OCI-LY7 (cell line): ENCODE measurements around the gene ROR2. TPM values are rescaled to one million over a fixed set of nuclear protein-coding genes. Genes with fewer than 3 reads are reported as not detected.

ENCODE experiments used
- BruUV-seq: library from RNA; stranded (reverse); fragments of 400-500 nt; replicated peaks from 2 replicates; lab custom pipeline; 2021; lab: Mats Ljungman, UMichigan
- CTCF ChIA-PET: fragments of 300-600 bp; sonication (Branson Sonifier 250); formaldehyde crosslinking; loops from one replicate; lab custom pipeline; 2022; ENCODE audit warnings: antibody characterized with exemption; ENCODE audit not compliant: unreplicated experiment; lab: Charles Lee
- POLR2A ChIA-PET: fragments of 300-600 bp; sonication (Branson Sonifier 250); formaldehyde crosslinking; loops from one replicate; lab custom pipeline; 2022; ENCODE audit warnings: antibody characterized with exemption; lab: Charles Lee
- DNase-seq: peaks from one replicate; pipeline ENCODE4 v3.0.0-alpha.2; 2015; ENCODE audit warnings: low spot score
- H2AFZ ChIP-seq: fragments of 200-600 bp; sonication (generic), shearing (Covaris generic); 2 replicates; pipeline ENCODE4 v1.6.1; 2014; ENCODE audit warnings: mild to moderate bottlenecking, antibody characterized with exemption, low read length, moderate library complexity
- H3K27ac ChIP-seq: fragments of 200-600 bp; sonication (generic); 2 replicates; pipeline ENCODE4 v1.5.1; 2014; ENCODE audit warnings: mixed run types, low read depth, mild to moderate bottlenecking, moderate library complexity, low read length, inconsistent platforms; ENCODE audit not compliant: poor library complexity, severe bottlenecking
- H3K36me3 ChIP-seq: fragments of 200-600 bp; sonication (generic); 2 replicates; pipeline ENCODE4 v1.6.1; 2014; ENCODE audit warnings: mild to moderate bottlenecking, antibody characterized with exemption, low read length, moderate library complexity, mixed read lengths; ENCODE audit not compliant: insufficient read depth
- H3K4me1 ChIP-seq: fragments of 200-600 bp; sonication (generic); 2 replicates; pipeline ENCODE4 v1.5.1; 2014; ENCODE audit warnings: mild to moderate bottlenecking, low read length; ENCODE audit not compliant: insufficient read depth, poor library complexity, severe bottlenecking
- H3K4me2 ChIP-seq: fragments of 200-600 bp; sonication (generic); 2 replicates; pipeline ENCODE4 v1.6.1; 2014; ENCODE audit warnings: mild to moderate bottlenecking, low read length
- H3K4me3 ChIP-seq: fragments of 200-600 bp; sonication (generic); 2 replicates; pipeline ENCODE4 v1.5.1; 2014; ENCODE audit warnings: mild to moderate bottlenecking, low read depth, low read length; ENCODE audit not compliant: poor library complexity, severe bottlenecking
- H3K79me2 ChIP-seq: fragments of 200-600 bp; sonication (generic); 2 replicates; pipeline ENCODE4 v1.6.1; 2016; ENCODE audit warnings: low read depth, mild to moderate bottlenecking, low read length, moderate library complexity, mixed read lengths; ENCODE audit not compliant: insufficient read depth
- H3K9me2 ChIP-seq: fragments of 200-600 bp; sonication (generic); 2 replicates; pipeline ENCODE4 v1.6.1; 2016; ENCODE audit warnings: mild to moderate bottlenecking, low read length, mixed read lengths; ENCODE audit not compliant: insufficient read depth
- H3K9me3 ChIP-seq: fragments of 200-600 bp; sonication (generic); 2 replicates; pipeline ENCODE4 v1.6.1; 2014; ENCODE audit warnings: mild to moderate bottlenecking, mixed run types, low read length, mixed read lengths
- H4K20me1 ChIP-seq: fragments of 200-600 bp; sonication (generic); 2 replicates; pipeline ENCODE4 v1.6.1; 2014; ENCODE audit warnings: mild to moderate bottlenecking, antibody characterized with exemption, low read length, moderate library complexity, mixed read lengths; ENCODE audit not compliant: insufficient read depth
- EZH2phosphoT487 ChIP-seq: fragments of 200-600 bp; sonication (generic); IDR thresholded peaks from 2 replicates; pipeline ENCODE4 v1.6.1; 2018; ENCODE audit warnings: low read depth, borderline replicate concordance, mild to moderate bottlenecking, mixed run types, antibody characterized with exemption, low read length, moderate library complexity, mixed read lengths
- intact Hi-C: fragments of 100-400 bp; cut with micrococcal nuclease; formaldehyde crosslinking; loops from one replicate; pipeline ENCODE4 v1.10.0; 2022; ENCODE audit not compliant: unreplicated experiment
- total RNA-seq, 2 experiments: library from RNA; depleted of rRNA in 1 of 2; stranded (reverse); fragments of >200 nt in 1 of 2; shearing (Covaris generic) in 1 of 2; gene quantifications; 2 replicates each; pipeline ENCODE4 v1.2.3, GENCODE V29; 2014 to 2022
- TF ChIP-seq, protein P1 (sequence below): fragments of 200-600 bp; sonication (generic); conservative IDR thresholded peaks from 2 replicates; pipeline ENCODE4 v1.5.1; 2014; ENCODE audit warnings: mild to moderate bottlenecking, antibody characterized with exemption, low read length, moderate library complexity, mixed read lengths

ROR2 gene
- total RNA-seq, 2 experiments from 2014 or later: 0.10 to 0.19 TPM

GRCh38 chr9:91885746-91886413 lies 64.1 kb downstream of the ROR2 start:
- H3K27ac ChIP-seq: no peak overlapping the region
- intact Hi-C loops: loop anchor here (10.0 kb wide), 1 partner anchor 111 kb away; no protein-coding TSS in a partner anchor
- no peaks in the 10 kb centered on the region for H3K36me3 ChIP-seq
- no peaks in the 10 kb centered on the region for H3K79me2 ChIP-seq
- no peaks in the 10 kb centered on the region for H3K9me3 ChIP-seq
- H3K4me1 ChIP-seq: no peaks in the 10 kb centered on the region
- H4K20me1 ChIP-seq: no peaks in the 10 kb centered on the region
- H3K4me3 ChIP-seq: no peak overlapping the region
- H3K9me2 ChIP-seq: no peaks in the 10 kb centered on the region
- ChIA-PET CTCF (no interaction called here), POLR2A (interaction anchor here (0.6 to 0.7 kb wide), 2 partner anchors 374 to 686 kb away, joined by 5 to 6 read pairs; no protein-coding TSS in a partner anchor)
- DNase-seq: no peak
- no TSS peak for BruUV-seq
- no peak overlapping the region for H2AFZ ChIP-seq
- H3K4me2 ChIP-seq: no peak overlapping the region
- TF ChIP-seq, protein P1, sequence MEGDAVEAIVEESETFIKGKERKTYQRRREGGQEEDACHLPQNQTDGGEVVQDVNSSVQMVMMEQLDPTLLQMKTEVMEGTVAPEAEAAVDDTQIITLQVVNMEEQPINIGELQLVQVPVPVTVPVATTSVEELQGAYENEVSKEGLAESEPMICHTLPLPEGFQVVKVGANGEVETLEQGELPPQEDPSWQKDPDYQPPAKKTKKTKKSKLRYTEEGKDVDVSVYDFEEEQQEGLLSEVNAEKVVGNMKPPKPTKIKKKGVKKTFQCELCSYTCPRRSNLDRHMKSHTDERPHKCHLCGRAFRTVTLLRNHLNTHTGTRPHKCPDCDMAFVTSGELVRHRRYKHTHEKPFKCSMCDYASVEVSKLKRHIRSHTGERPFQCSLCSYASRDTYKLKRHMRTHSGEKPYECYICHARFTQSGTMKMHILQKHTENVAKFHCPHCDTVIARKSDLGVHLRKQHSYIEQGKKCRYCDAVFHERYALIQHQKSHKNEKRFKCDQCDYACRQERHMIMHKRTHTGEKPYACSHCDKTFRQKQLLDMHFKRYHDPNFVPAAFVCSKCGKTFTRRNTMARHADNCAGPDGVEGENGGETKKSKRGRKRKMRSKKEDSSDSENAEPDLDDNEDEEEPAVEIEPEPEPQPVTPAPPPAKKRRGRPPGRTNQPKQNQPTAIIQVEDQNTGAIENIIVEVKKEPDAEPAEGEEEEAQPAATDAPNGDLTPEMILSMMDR: no peak
- TF ChIP-seq EZH2phosphoT487: no peak

DNA sequence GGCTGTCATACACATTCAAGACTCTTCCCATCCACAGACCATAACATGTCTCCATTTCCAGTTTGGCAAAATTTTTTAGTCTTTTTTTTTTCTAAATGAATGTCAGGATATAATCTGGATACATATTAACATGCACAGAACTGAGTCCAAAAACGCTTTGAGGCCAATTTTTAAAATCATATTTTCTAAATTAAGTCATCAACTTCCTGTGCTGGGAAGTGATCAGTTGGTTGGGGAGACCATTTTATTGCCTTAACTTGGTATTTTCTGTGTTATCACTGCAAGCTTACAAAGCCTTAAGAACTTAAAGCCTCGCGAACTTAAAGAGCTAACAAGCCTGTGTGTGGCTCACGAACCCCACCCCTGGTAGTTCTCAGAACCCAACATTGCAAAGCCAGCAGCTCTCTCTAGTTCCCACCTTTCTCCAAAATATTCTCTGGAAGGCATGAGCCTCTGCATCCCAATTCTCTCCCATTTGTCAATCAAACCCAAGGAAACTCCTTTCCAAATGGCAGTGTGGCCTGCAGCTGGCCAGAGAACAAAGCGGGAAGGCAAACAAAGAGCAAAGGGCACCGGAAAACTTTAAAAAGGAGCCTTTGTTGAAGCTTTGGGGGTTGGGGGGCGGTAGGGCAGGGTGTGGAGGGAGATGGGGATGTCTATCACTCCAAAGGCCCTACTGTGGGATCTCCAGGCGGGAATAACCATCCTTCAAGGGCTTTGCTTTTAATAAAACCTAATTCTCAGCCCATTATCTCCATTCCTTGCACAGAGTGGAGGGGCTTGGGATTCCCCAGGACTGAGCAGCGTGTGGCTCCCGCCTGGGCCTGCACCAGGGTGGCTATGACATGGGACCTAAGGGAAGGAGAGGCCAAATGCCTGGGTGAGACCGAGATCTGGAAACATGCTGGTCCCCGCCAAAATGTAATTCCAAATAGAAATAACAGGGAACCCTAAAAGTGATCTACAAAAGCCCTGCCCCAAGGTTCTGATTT lies 65.0 kb downstream of the ROR2 start:
- no peaks in the 10 kb centered on the region for H3K9me3 ChIP-seq
- H3K27ac ChIP-seq: no peak overlapping the region
- H3K4me1 ChIP-seq: no peaks in the 10 kb centered on the region
- intact Hi-C loops: loop anchor here (10.0 kb wide), 1 partner anchor 110 kb away; no protein-coding TSS in a partner anchor
- no TSS peak for BruUV-seq
- H4K20me1 ChIP-seq: no peaks in the 10 kb centered on the region
- no peaks in the 10 kb centered on the region for H3K9me2 ChIP-seq
- H3K4me3 ChIP-seq: no peak overlapping the region
- H3K36me3 ChIP-seq: no peaks in the 10 kb centered on the region
- H3K4me2 ChIP-seq: no peak overlapping the region
- ChIA-PET CTCF (no interaction called here), POLR2A (interaction anchor here (0.6 kb wide), 1 partner anchor 809 kb away, joined by 4 read pairs; no protein-coding TSS in a partner anchor)
- H3K79me2 ChIP-seq: no peaks in the 10 kb centered on the region
- no peak overlapping the region for H2AFZ ChIP-seq
- DNase-seq: no peak
- no peak for TF ChIP-seq EZH2phosphoT487
- TF ChIP-seq, protein P1: no peak
